DOHH2 (cell line): ENCODE data around the gene SLC44A3.

Source experiments
- H3F3A ChIP-seq: fragments of 200-600 bp; sonication (generic), shearing (Covaris generic); 2 replicates; pipeline ENCODE4 v1.6.0; 2016; ENCODE audit warnings: antibody characterized with exemption, mild to moderate bottlenecking; ENCODE audit not compliant: control insufficient read depth, insufficient read depth
- H3K27ac ChIP-seq: fragments of 200-600 bp; sonication (generic); 2 replicates; pipeline ENCODE4 v1.5.1; 2014; ENCODE audit warnings: low read depth, mild to moderate bottlenecking, low read length, moderate library complexity
- H3K27me3 ChIP-seq: fragments of 200-600 bp; sonication (generic); 2 replicates; pipeline ENCODE4 v1.6.1; 2014; ENCODE audit warnings: mild to moderate bottlenecking, low read length, mixed read lengths; ENCODE audit not compliant: control insufficient read depth
- H3K36me3 ChIP-seq: fragments of 200-600 bp; sonication (generic); 2 replicates; pipeline ENCODE4 v1.6.1; 2014; ENCODE audit warnings: mild to moderate bottlenecking, low read length, moderate library complexity, mixed read lengths; ENCODE audit not compliant: control insufficient read depth
- H3K4me1 ChIP-seq: fragments of 200-600 bp; sonication (generic); 2 replicates; pipeline ENCODE4 v1.6.1; 2014; ENCODE audit warnings: mild to moderate bottlenecking, low read length, mixed read lengths; ENCODE audit not compliant: control insufficient read depth
- H3K4me2 ChIP-seq: fragments of 200-600 bp; sonication (generic); 2 replicates; pipeline ENCODE4 v1.6.0; 2014; ENCODE audit warnings: mild to moderate bottlenecking, low read length, moderate library complexity
- H3K4me3 ChIP-seq: fragments of 200-600 bp; sonication (generic); 2 replicates; pipeline ENCODE4 v1.5.1; 2014; ENCODE audit warnings: mild to moderate bottlenecking, low read length, mixed read lengths
- H3K79me2 ChIP-seq: fragments of 200-600 bp; sonication (generic); 2 replicates; pipeline ENCODE4 v1.6.1; 2014; ENCODE audit warnings: mild to moderate bottlenecking, low read length, mixed read lengths; ENCODE audit not compliant: control insufficient read depth
- H3K9me2 ChIP-seq: fragments of 200-600 bp; sonication (generic); replicated peaks from 2 replicates; pipeline ENCODE4 v1.6.1; 2014; ENCODE audit warnings: mild to moderate bottlenecking, low read length, mixed read lengths; ENCODE audit not compliant: control insufficient read depth
- H3K9me3 ChIP-seq: fragments of 200-600 bp; sonication (generic); 2 replicates; pipeline ENCODE4 v1.6.1; 2014; ENCODE audit warnings: antibody characterized with exemption, low read length, mixed read lengths; ENCODE audit not compliant: control insufficient read depth, insufficient read depth
- H4K20me1 ChIP-seq: fragments of 200-600 bp; sonication (generic); 2 replicates; pipeline ENCODE4 v1.6.0; 2014; ENCODE audit warnings: low read depth, mild to moderate bottlenecking, antibody characterized with exemption, low read length, moderate library complexity; ENCODE audit not compliant: control insufficient read depth, insufficient read depth
- EZH2phosphoT487 ChIP-seq: fragments of 200-600 bp; sonication (generic); IDR thresholded peaks from 2 replicates; pipeline ENCODE4 v1.6.1; 2017; ENCODE audit warnings: borderline replicate concordance, mild to moderate bottlenecking, antibody characterized with exemption, low read length, moderate library complexity, mixed read lengths
- TF ChIP-seq, protein P1 (sequence below): fragments of 200-600 bp; sonication (generic); IDR thresholded peaks from one replicate; pipeline ENCODE4 v1.5.1; 2014; ENCODE audit warnings: antibody characterized with exemption, mild to moderate bottlenecking, low read depth, low read length; ENCODE audit not compliant: poor library complexity, severe bottlenecking

Gene SLC44A3

DNA sequence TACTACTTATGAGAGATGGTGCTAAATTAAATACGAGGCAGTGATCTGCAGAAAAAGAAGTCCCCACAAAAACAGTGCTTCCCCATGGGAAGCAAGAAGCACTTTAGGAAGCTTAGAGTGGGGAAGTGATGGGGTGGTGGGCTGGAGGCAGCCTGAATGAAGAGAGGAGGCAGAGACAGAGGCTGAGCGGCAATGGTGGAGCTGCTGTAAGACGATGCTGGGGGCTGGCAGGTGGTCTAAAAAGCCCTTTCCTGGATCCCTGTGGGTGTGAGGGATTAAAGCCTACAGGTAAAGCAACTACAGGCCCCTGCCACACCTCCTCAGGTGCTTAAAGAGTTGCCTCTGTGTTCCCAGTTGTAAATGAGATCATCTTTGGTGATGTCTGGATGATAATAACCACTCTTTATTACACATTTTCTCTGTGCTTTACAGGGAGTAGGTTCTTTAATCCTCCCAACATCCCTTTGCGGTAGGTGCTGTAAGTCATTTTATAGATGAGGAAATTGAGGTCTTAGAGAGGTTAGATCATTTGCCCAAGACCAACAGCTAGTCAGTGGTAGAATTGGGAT, 67.5 kb downstream of the SLC44A3 start:
- H3K9me2 ChIP-seq: no peaks in the 10 kb centered on the region
- no peak overlapping the region for H3K4me3 ChIP-seq
- H3K27me3 ChIP-seq: no peaks in the 10 kb centered on the region
- TF ChIP-seq EZH2phosphoT487: no peak
- TF ChIP-seq, protein P1, sequence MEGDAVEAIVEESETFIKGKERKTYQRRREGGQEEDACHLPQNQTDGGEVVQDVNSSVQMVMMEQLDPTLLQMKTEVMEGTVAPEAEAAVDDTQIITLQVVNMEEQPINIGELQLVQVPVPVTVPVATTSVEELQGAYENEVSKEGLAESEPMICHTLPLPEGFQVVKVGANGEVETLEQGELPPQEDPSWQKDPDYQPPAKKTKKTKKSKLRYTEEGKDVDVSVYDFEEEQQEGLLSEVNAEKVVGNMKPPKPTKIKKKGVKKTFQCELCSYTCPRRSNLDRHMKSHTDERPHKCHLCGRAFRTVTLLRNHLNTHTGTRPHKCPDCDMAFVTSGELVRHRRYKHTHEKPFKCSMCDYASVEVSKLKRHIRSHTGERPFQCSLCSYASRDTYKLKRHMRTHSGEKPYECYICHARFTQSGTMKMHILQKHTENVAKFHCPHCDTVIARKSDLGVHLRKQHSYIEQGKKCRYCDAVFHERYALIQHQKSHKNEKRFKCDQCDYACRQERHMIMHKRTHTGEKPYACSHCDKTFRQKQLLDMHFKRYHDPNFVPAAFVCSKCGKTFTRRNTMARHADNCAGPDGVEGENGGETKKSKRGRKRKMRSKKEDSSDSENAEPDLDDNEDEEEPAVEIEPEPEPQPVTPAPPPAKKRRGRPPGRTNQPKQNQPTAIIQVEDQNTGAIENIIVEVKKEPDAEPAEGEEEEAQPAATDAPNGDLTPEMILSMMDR: no peak
- no peaks in the 10 kb centered on the region for H3K79me2 ChIP-seq
- H3K4me1 ChIP-seq: no peaks in the 10 kb centered on the region
- no peaks in the 10 kb centered on the region for H3K9me3 ChIP-seq
- H4K20me1 ChIP-seq: no peaks in the 10 kb centered on the region
- no peak overlapping the region for H3K27ac ChIP-seq
- H3K36me3 ChIP-seq: no peaks in the 10 kb centered on the region
- H3F3A ChIP-seq: no peaks in the 10 kb centered on the region
- no peak overlapping the region for H3K4me2 ChIP-seq

DNA sequence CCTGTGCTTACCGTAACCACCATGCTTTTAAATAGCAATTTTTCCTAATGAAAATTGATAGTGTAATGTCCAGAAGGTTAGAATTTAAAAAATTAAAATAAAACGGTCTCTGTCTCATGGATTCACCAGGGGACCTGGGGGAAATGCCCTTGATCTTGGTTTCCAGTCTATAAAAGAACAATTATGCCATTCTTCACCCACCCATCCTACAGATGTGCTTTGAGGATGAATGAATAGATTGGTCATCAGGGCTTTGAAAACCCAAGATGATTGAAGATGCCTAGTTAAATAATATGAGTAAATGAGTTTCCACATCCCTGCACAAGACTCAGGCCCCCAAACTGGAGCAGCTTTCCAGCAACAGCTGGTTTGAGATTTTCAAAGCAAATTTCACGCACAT, 68.0 kb downstream of the SLC44A3 start:
- H3K9me2 ChIP-seq: no peaks in the 10 kb centered on the region
- H4K20me1 ChIP-seq: no peaks in the 10 kb centered on the region
- H3K4me3 ChIP-seq: no peak overlapping the region
- H3F3A ChIP-seq: no peaks in the 10 kb centered on the region
- no peaks in the 10 kb centered on the region for H3K9me3 ChIP-seq
- no peaks in the 10 kb centered on the region for H3K4me1 ChIP-seq
- TF ChIP-seq EZH2phosphoT487: no peak
- TF ChIP-seq, protein P1: no peak
- no peak overlapping the region for H3K4me2 ChIP-seq
- H3K27me3 ChIP-seq: no peaks in the 10 kb centered on the region
- H3K36me3 ChIP-seq: no peaks in the 10 kb centered on the region
- no peaks in the 10 kb centered on the region for H3K79me2 ChIP-seq
- H3K27ac ChIP-seq: no peak overlapping the region

DNA sequence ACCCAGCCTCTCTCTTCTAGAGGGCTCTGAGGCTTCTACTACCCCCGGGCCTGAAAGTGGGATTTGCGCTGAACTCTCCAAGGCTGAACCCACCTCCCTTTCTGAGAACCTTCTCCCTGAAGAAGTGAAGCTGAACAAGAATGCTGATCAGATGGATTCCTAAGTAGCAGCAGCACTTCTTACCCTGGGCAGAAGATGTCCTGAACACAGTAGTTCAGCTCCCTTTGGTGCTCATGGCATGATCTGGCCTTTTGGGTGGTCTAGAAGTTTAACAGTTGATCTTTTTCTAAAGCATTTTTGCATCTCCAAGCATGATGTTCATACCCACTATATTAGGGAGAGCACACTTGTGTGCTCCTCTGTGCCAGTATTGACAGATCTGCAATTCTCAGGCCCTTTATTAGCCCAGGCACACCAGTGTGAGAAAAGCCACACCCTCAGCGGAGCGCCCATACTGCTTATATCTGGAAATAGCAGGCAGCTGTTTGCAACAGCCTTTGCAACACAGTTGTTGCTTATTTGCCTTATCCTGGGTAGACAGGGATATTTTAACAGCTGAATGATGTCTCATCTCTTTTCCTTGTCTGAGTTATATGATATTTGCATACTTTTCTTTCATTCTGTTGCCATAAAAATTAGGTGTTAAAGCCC, 72.6 kb downstream of the SLC44A3 start:
- Histone ChIP-seq H3K9me3 (no peaks in the 10 kb centered on the region), H3K4me3 (no peak overlapping the region), H3K27ac (no peak overlapping the region), H3K36me3 (no peaks in the 10 kb centered on the region), H3K4me2 (no peak overlapping the region), H3K79me2 (no peaks in the 10 kb centered on the region), H4K20me1 (no peaks in the 10 kb centered on the region), H3K4me1 (no peaks in the 10 kb centered on the region), H3K27me3 (0 out of 2 replicates have a peak, but pooled peaks cover 2% of the 10 kb centered on the region), H3F3A (no peaks in the 10 kb centered on the region), H3K9me2 (no peaks in the 10 kb centered on the region)
- TF ChIP-seq, protein P1: no peak
- TF ChIP-seq EZH2phosphoT487: no peak
